ENCODE data around the gene IPCEF1.

Gene IPCEF1

GRCh38 chr6:154356690-154357089 lies at the start of gene IPCEF1:
Gene IPCEF1 (minus strand): TSS chr6:154356803. CDS start chr6:154265947, 90,856 bp downstream.
- TF ChIP-seq CTCF (IDR thresholded peaks at IDR 0.05; ENCODE audit: borderline replicate concordance, insufficient read depth, low read depth, low read length) = no peak
- H3K4me3 ChIP-seq (ENCODE audit: low read depth, low read length) = no peak within 1 kb of the TSS

- TF ChIP-seq CTCF (IDR thresholded peaks at IDR 0.05; ENCODE audit: borderline replicate concordance, insufficient read depth, low read depth, low read length) = no peak
- no peak overlapping the region for H3K4me3 ChIP-seq (ENCODE audit: low read depth, low read length)
These were observed 49.7 kb upstream of the IPCEF1 start for GRCh38 chr6:154406301-154406700.

- no peak for TF ChIP-seq CTCF (IDR thresholded peaks at IDR 0.05; ENCODE audit: borderline replicate concordance, insufficient read depth, low read depth, low read length)
- no peak overlapping the region for H3K4me3 ChIP-seq (ENCODE audit: low read depth, low read length)
These were observed 48.3 kb upstream of the IPCEF1 start for GRCh38 chr6:154404791-154405400.

- TF ChIP-seq CTCF (IDR thresholded peaks at IDR 0.05; ENCODE audit: borderline replicate concordance, insufficient read depth, low read depth, low read length) = no peak
- no peak overlapping the region for H3K4me3 ChIP-seq (ENCODE audit: low read depth, low read length)
These were observed 47.2 kb upstream of the IPCEF1 start for GRCh38 chr6:154403788-154404187.

GRCh38 chr6:154402081-154402780 lies 45.6 kb upstream of the IPCEF1 start:
- H3K4me3 ChIP-seq (ENCODE audit: low read depth, low read length) = no peak overlapping the region
- TF ChIP-seq CTCF (IDR thresholded peaks at IDR 0.05; ENCODE audit: borderline replicate concordance, insufficient read depth, low read depth, low read length) = no peak

- H3K4me3 ChIP-seq (ENCODE audit: low read depth, low read length) = no peak overlapping the region
- no peak for TF ChIP-seq CTCF (IDR thresholded peaks at IDR 0.05; ENCODE audit: borderline replicate concordance, insufficient read depth, low read depth, low read length)
These were observed 42.5 kb upstream of the IPCEF1 start for GRCh38 chr6:154399097-154399496.
